NT2/D1 (cell line): ENCODE results near the gene NDST3.

Experiments used
- YY1 ChIP-seq: IDR thresholded peaks from 2 replicates; pipeline ENCODE4 v1.6.1; 2011; ENCODE audit not compliant: insufficient read length, insufficient read depth
- ZNF274 ChIP-seq: IDR thresholded peaks from 2 replicates; pipeline ENCODE4 v1.6.1; 2011; ENCODE audit warnings: mild to moderate bottlenecking, low read depth, low read length

- TF ChIP-seq ZNF274 = no peak
- no peak for TF ChIP-seq YY1
These were observed 30.2 kb upstream of the NDST3 start for GRCh38 chr4:118004088-118004487.
